Naive thymus-derived CD4-positive, alpha-beta T cell (primary cell): ENCODE measurements around the gene LDLRAD4. TPM values are rescaled to one million over a fixed set of nuclear protein-coding genes. Genes with fewer than 3 reads are reported as not detected.

Experiments
- ATAC-seq: fragments of 150-1000 bp; cut with Tn5 transposase; 2 replicates; pipeline ENCODE4 v1.10.0; 2021; ENCODE audit warnings: mild to moderate bottlenecking, moderate library complexity
- CTCF ChIA-PET: fragments of 350-600 bp; sonication (Branson Sonifier 250); formaldehyde crosslinking; loops from one replicate; lab custom pipeline; 2021; ENCODE audit warnings: antibody characterized with exemption; lab: Charles Lee
- POLR2A ChIA-PET: fragments of 350-600 bp; sonication (Branson Sonifier 250); formaldehyde crosslinking; loops from one replicate; lab custom pipeline; 2021; ENCODE audit warnings: antibody characterized with exemption, inconsistent platforms; lab: Charles Lee
- DNase-seq, 9 donors: peaks; one replicate each; pipeline versions ENCODE4 v3.0.0 to v3.0.0-alpha.2; 2020 to 2022; ENCODE audit warnings: mixed read lengths in 1 of 9
- H3K27ac ChIP-seq: one replicate; pipeline ENCODE4 v1.7.0; 2013; ENCODE audit warnings: mild to moderate bottlenecking, low read depth, low read length, moderate library complexity
- H3K27me3 ChIP-seq, 2 donors: one replicate each; pipeline ENCODE4 v1.7.0; 2013; ENCODE audit warnings: low read length in 2 of 2, mild to moderate bottlenecking in 2 of 2, moderate library complexity in 2 of 2; ENCODE audit not compliant: control insufficient read depth in 2 of 2, insufficient read depth in 2 of 2
- H3K36me3 ChIP-seq, 3 experiments: 1 replicate in 2 of 3; 2 replicates in 1 of 3; pipeline ENCODE4 v1.7.0; 2013; ENCODE audit warnings: low read length in 3 of 3, mild to moderate bottlenecking in 3 of 3, moderate library complexity in 1 of 3; ENCODE audit not compliant: insufficient read depth in 3 of 3, control insufficient read depth in 2 of 3
- H3K4me1 ChIP-seq, 2 donors: one replicate each; pipeline ENCODE4 v1.7.0; 2013; ENCODE audit warnings: low read length in 2 of 2, mild to moderate bottlenecking in 2 of 2, moderate library complexity in 1 of 2; ENCODE audit not compliant: control insufficient read depth in 2 of 2, insufficient read depth in 2 of 2
- H3K4me3 ChIP-seq: 2 replicates; pipeline ENCODE4 v1.7.0; 2013; ENCODE audit warnings: mild to moderate bottlenecking, low read length
- H3K9me3 ChIP-seq, 3 experiments: 1 replicate in 2 of 3; 2 replicates in 1 of 3; pipeline ENCODE4 v1.7.0; 2013; ENCODE audit warnings: low read length in 3 of 3; ENCODE audit not compliant: control insufficient read depth in 2 of 3
- H3K27ac Mint-ChIP-seq, 9 donors: one replicate each; pipeline ENCODE4 v1.8.0; 2020 to 2022; ENCODE audit warnings: mixed read lengths in 9 of 9, mild to moderate bottlenecking in 8 of 9, moderate library complexity in 5 of 9, inconsistent platforms in 2 of 9
- H3K27me3 Mint-ChIP-seq, 5 donors: one replicate each; pipeline ENCODE4 v1.8.0; 2021 to 2022; ENCODE audit warnings: mixed read lengths in 5 of 5, mild to moderate bottlenecking in 1 of 5
- H3K36me3 Mint-ChIP-seq, 5 donors: one replicate each; pipeline ENCODE4 v1.8.0; 2020 to 2022; ENCODE audit warnings: mixed read lengths in 5 of 5, mild to moderate bottlenecking in 3 of 5, inconsistent platforms in 1 of 5
- H3K4me1 Mint-ChIP-seq, 7 donors: one replicate each; pipeline ENCODE4 v1.8.0; 2020 to 2022; ENCODE audit warnings: mixed read lengths in 7 of 7, mild to moderate bottlenecking in 3 of 7, inconsistent platforms in 1 of 7
- H3K4me3 Mint-ChIP-seq, 10 donors: one replicate each; pipeline ENCODE4 v1.8.0; 2020 to 2022; ENCODE audit warnings: mild to moderate bottlenecking in 10 of 10, mixed read lengths in 10 of 10, moderate library complexity in 6 of 10, inconsistent platforms in 2 of 10
- H3K9me3 Mint-ChIP-seq, 11 donors: one replicate each; pipeline ENCODE4 v1.8.0; 2020 to 2022; ENCODE audit warnings: mixed read lengths in 11 of 11, mild to moderate bottlenecking in 4 of 11, inconsistent platforms in 1 of 11, moderate library complexity in 1 of 11
- intact Hi-C, 2 donors: fragments of 100-400 bp; cut with micrococcal nuclease; formaldehyde crosslinking; loops; one replicate each; pipeline ENCODE4 v1.15.1; 2023
- polyA plus RNA-seq, 2 donors: library from polyadenylated mRNA; unstranded; fragments of 300-500 nt; fragmentation: Illumina TruSeq; gene quantifications; one replicate each; pipeline ENCODE4 v1.2.3, GENCODE V29; 2021
- total RNA-seq, 6 experiments: library from RNA in 5 of 6; stranded (reverse) in 5 of 6; gene quantifications; 1 replicate in 5 of 6; 2 replicates in 1 of 6; pipeline ENCODE4 v1.2.3 and lab custom pipeline; 2021 to 2026

The LDLRAD4 gene
- total and polyA plus RNA-seq, 7 experiments from 2014 or later: 13.0 to 84.3 (median 53.7) TPM

DNA sequence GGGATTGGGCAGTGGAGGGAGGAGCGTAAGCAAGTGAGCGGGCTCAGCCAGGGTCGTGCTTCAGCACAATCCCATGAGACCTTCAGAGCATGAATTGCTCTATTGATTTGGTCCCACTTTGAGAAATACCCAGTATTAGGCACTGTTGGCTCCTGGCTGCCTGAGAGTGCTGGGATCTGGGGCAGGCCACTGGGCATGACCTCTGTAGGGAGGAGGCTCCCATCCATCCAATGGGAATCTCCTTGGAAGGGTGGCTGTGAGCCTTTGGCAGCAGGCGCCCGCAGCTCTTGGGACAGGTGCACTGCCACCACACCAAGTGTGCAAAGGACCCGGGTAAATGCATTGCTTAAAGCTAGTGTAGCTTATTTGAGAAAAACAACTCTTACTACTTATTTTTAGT is 137.5 kb downstream of the LDLRAD4 start:
- intact Hi-C loops: no loop called here
- no peak overlapping the region for H3K27ac ChIP-seq
- peaks cover 0 to 6% (median 1%) of the 10 kb centered on the region in 11 donors for H3K9me3 Mint-ChIP-seq
- CTCF ChIA-PET: no interaction called here
- no peaks in the 10 kb centered on the region for H3K27me3 Mint-ChIP-seq
- H3K27me3 ChIP-seq: no peaks in the 10 kb centered on the region
- H3K4me3 Mint-ChIP-seq: no peak overlapping the region
- POLR2A ChIA-PET: no interaction called here
- ATAC-seq (no peak), DNase-seq (no peak)
- no peak overlapping the region for H3K27ac Mint-ChIP-seq
- no peaks in the 10 kb centered on the region for H3K9me3 ChIP-seq
- H3K4me3 ChIP-seq: no peak overlapping the region
- peaks cover 11 to 36% (median 29%) of the 10 kb centered on the region in 7 donors for H3K4me1 Mint-ChIP-seq
- peaks cover 0 to 20% (median 6%) of the 10 kb centered on the region in 5 donors for H3K36me3 Mint-ChIP-seq
- H3K4me1 ChIP-seq: peaks cover 0 to 16% of the 10 kb centered on the region in 2 donors
- H3K36me3 ChIP-seq: no peaks in the 10 kb centered on the region

- intact Hi-C loops: no loop called here
- Histone ChIP-seq H3K4me3 (no peak overlapping the region), H3K27me3 (no peaks in the 10 kb centered on the region), H3K27ac (no peak overlapping the region), H3K36me3 (no peaks in the 10 kb centered on the region), H3K4me1 (peaks cover 0 to 16% of the 10 kb centered on the region in 2 donors), H3K9me3 (no peaks in the 10 kb centered on the region)
- H3K27me3 Mint-ChIP-seq: no peaks in the 10 kb centered on the region
- peaks cover 11 to 30% (median 23%) of the 10 kb centered on the region in 7 donors for H3K4me1 Mint-ChIP-seq
- peaks cover 0 to 4% (median 0%) of the 10 kb centered on the region in 11 donors for H3K9me3 Mint-ChIP-seq
- H3K36me3 Mint-ChIP-seq: peaks cover 0 to 16% (median 7%) of the 10 kb centered on the region in 5 donors
- CTCF ChIA-PET: interaction anchor here (0.6 kb wide), 1 partner anchor 37 kb away, joined by 3 read pairs; no protein-coding TSS in a partner anchor
- POLR2A ChIA-PET: no interaction called here
- DNase-seq: no peak
- H3K27ac Mint-ChIP-seq: no peak overlapping the region
- ATAC-seq: no peak
- H3K4me3 Mint-ChIP-seq: no peak overlapping the region
Measured at GRCh38 chr18:13357289-13357688, 138.7 kb downstream of the LDLRAD4 start.

DNA sequence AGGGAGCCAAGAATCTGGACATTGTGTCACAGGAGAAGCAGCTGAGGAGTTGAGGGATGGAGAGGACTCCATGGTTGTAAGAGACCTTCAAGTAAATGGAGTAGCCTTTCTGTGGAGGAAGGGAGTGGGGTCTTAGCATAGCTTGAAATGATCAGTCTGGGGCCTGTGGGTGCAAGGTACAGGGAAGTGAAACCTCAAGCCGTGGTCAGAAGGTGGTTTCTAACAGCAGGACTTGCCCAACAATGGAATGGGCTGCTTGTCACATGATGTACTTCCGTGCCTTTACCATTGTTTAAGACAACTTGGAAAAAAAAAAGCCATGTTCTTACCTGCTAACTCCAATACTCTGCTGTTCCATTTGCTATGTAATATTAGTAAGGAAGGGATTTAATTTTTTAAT is 140.7 kb downstream of the LDLRAD4 start:
- H3K27ac Mint-ChIP-seq: peak overlapping the region in 1 of 9 donors; percentile 24
- H3K9me3 Mint-ChIP-seq: peaks cover 0 to 4% (median 0%) of the 10 kb centered on the region in 11 donors
- H3K4me3 Mint-ChIP-seq: no peak overlapping the region

DNA sequence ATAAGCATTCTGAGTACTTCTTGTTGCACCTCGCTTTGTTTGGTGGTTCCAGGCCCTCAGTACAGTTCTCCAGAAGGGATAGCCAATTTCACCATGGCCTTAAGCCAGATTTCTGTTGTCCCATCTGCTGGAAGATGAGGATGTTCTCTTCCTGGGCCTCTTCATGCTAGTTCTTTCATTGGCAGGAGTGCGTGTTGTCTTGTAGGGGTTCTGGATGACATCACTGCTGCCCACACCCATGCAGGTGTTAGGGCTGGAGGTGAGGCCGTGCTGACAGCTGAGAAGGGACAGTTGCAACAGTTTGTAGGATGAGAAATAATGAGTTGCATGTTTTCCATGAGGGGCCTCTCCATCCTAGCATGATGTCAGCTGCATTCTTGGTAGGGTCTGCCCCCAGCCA is 142.9 kb downstream of the LDLRAD4 start:
- peaks cover 0 to 3% (median 0%) of the 10 kb centered on the region in 11 donors for H3K9me3 Mint-ChIP-seq

More for the DNA sequence above, 140.7 kb downstream of the LDLRAD4 start:
- Histone ChIP-seq H3K27ac (no peak overlapping the region), H3K4me1 (peaks cover 0 to 2% of the 10 kb centered on the region in 2 donors), H3K4me3 (no peak overlapping the region), H3K36me3 (no peaks in the 10 kb centered on the region), H3K27me3 (no peaks in the 10 kb centered on the region), H3K9me3 (no peaks in the 10 kb centered on the region)
- DNase-seq (no peak), ATAC-seq (no peak)
- ChIA-PET POLR2A (interaction anchor here (0.8 kb wide), 1 partner anchor 18 kb away, joined by 3 read pairs; no protein-coding TSS in a partner anchor), CTCF (no interaction called here)
- Mint-ChIP-seq H3K4me1 (peaks cover 0 to 13% (median 5%) of the 10 kb centered on the region in 7 donors), H3K36me3 (peaks cover 0 to 10% (median 7%) of the 10 kb centered on the region in 5 donors), H3K27me3 (no peaks in the 10 kb centered on the region)
- intact Hi-C loops: no loop called here

GRCh38 chr18:13362051-13362450 is 143.5 kb downstream of the LDLRAD4 start:
- no peak overlapping the region for H3K27ac ChIP-seq
- no peaks in the 10 kb centered on the region for H3K36me3 ChIP-seq
- ATAC-seq (no peak), DNase-seq (no peak)
- Mint-ChIP-seq H3K4me1 (peaks cover 0 to 12% (median 0%) of the 10 kb centered on the region in 7 donors), H3K36me3 (peaks cover 0 to 10% (median 7%) of the 10 kb centered on the region in 5 donors), H3K27ac (peak overlapping the region in 1 of 9 donors; percentile 9), H3K9me3 (peaks cover 0 to 3% (median 0%) of the 10 kb centered on the region in 11 donors), H3K4me3 (no peak overlapping the region), H3K27me3 (no peaks in the 10 kb centered on the region)
- H3K4me3 ChIP-seq: no peak overlapping the region
- POLR2A ChIA-PET: interaction anchor here (0.7 to 1.5 kb wide), 2 partner anchors 8 to 9 kb away, joined by 3 to 4 read pairs; no protein-coding TSS in a partner anchor
- CTCF ChIA-PET: interaction anchor here (1.8 kb wide), 1 partner anchor 11 kb away, joined by 5 read pairs; no protein-coding TSS in a partner anchor
- H3K27me3 ChIP-seq: no peaks in the 10 kb centered on the region
- H3K9me3 ChIP-seq: no peaks in the 10 kb centered on the region
- intact Hi-C loops: no loop called here
- no peaks in the 10 kb centered on the region for H3K4me1 ChIP-seq

More for the DNA sequence above, 142.9 kb downstream of the LDLRAD4 start:
- Mint-ChIP-seq H3K4me1 (peaks cover 0 to 12% (median 0%) of the 10 kb centered on the region in 7 donors), H3K4me3 (no peak overlapping the region), H3K27ac (peak overlapping the region in 2 of 9 donors; percentile 9 to 51), H3K27me3 (no peaks in the 10 kb centered on the region), H3K36me3 (peaks cover 0 to 10% (median 7%) of the 10 kb centered on the region in 5 donors)
- Histone ChIP-seq H3K4me1 (no peaks in the 10 kb centered on the region), H3K9me3 (no peaks in the 10 kb centered on the region), H3K36me3 (no peaks in the 10 kb centered on the region), H3K27me3 (no peaks in the 10 kb centered on the region), H3K27ac (no peak overlapping the region), H3K4me3 (no peak overlapping the region)
- CTCF ChIA-PET: interaction anchor here (1.8 kb wide), 1 partner anchor 11 kb away, joined by 5 read pairs; no protein-coding TSS in a partner anchor
- POLR2A ChIA-PET: no interaction called here
- intact Hi-C loops: no loop called here
- DNase-seq (no peak), ATAC-seq (no peak)

- POLR2A ChIA-PET: interaction anchor here (0.7 to 1.5 kb wide), 2 partner anchors 9 to 10 kb away, joined by 3 to 4 read pairs; no protein-coding TSS in a partner anchor
- peaks cover 0 to 5% (median 4%) of the 10 kb centered on the region in 5 donors for H3K36me3 Mint-ChIP-seq
- CTCF ChIA-PET: interaction anchor here (1.8 kb wide), 1 partner anchor 10 kb away, joined by 5 read pairs; no protein-coding TSS in a partner anchor
Measured at GRCh38 chr18:13362607-13363006, 144.0 kb downstream of the LDLRAD4 start.

More at GRCh38 chr18:13362607-13363006, 144.0 kb downstream of the LDLRAD4 start:
- H3K27me3 Mint-ChIP-seq: no peaks in the 10 kb centered on the region
- ATAC-seq (no peak), DNase-seq (no peak)
- Histone ChIP-seq H3K4me3 (no peak overlapping the region), H3K36me3 (no peaks in the 10 kb centered on the region), H3K27ac (no peak overlapping the region), H3K4me1 (no peaks in the 10 kb centered on the region), H3K27me3 (no peaks in the 10 kb centered on the region), H3K9me3 (no peaks in the 10 kb centered on the region)
- peaks cover 0 to 12% (median under 1%) of the 10 kb centered on the region in 7 donors for H3K4me1 Mint-ChIP-seq
- H3K4me3 Mint-ChIP-seq: no peak overlapping the region
- peaks cover 0 to under 1% (median 0%) of the 10 kb centered on the region in 11 donors for H3K9me3 Mint-ChIP-seq
- H3K27ac Mint-ChIP-seq: no peak overlapping the region
- intact Hi-C loops: no loop called here
